HepG2 (cell line): Measurements from ENCODE around the gene TRIM31. TPM values are rescaled to one million over a fixed set of nuclear protein-coding genes. Genes with fewer than 3 reads are reported as not detected.

Experiments used
- DPF2 ChIP-seq: sonication (generic); formaldehyde crosslinking; IDR thresholded peaks from 2 replicates; pipeline ENCODE4 v1.4.0; 2020; ENCODE audit warnings: mild to moderate bottlenecking, low read depth, missing genetic modification reagents, borderline replicate concordance
- ELF1 ChIP-seq: sonication (generic); formaldehyde crosslinking; IDR thresholded peaks from 2 replicates; pipeline ENCODE4 v1.4.0; 2020; ENCODE audit warnings: missing genetic modification reagents
- FLYWCH1 ChIP-seq: sonication (generic); formaldehyde crosslinking; IDR thresholded peaks from 2 replicates; pipeline ENCODE4 v1.8.1; 2023; ENCODE audit warnings: mild to moderate bottlenecking, missing genetic modification reagents
- HBP1 ChIP-seq: IDR thresholded peaks from 2 replicates; pipeline ENCODE4 v1.6.1; 2016; ENCODE audit warnings: low read depth, control low read depth
- MED1 ChIP-seq: sonication (generic); formaldehyde crosslinking; IDR thresholded peaks from 2 replicates; pipeline ENCODE4 v1.4.0; 2020; ENCODE audit warnings: missing genetic modification reagents
- SMAD3 ChIP-seq: sonication (generic); formaldehyde crosslinking; IDR thresholded peaks from 2 replicates; pipeline ENCODE4 v1.4.0; 2020; ENCODE audit warnings: missing genetic modification reagents
- SP2 ChIP-seq: sonication (generic); formaldehyde crosslinking; IDR thresholded peaks from 2 replicates; pipeline ENCODE4 v1.5.1; 2020; ENCODE audit warnings: mild to moderate bottlenecking, missing genetic modification reagents
- THAP9 ChIP-seq: sonication (generic); formaldehyde crosslinking; IDR thresholded peaks from 2 replicates; pipeline ENCODE4; 2020; ENCODE audit warnings: missing genetic modification reagents, mild to moderate bottlenecking, borderline replicate concordance
- ZBTB2 ChIP-seq: sonication (generic); formaldehyde crosslinking; IDR thresholded peaks from 2 replicates; pipeline ENCODE4 v1.8.0; 2022; ENCODE audit warnings: low read depth, missing genetic modification reagents
- ZNF280B ChIP-seq: sonication (generic); formaldehyde crosslinking; IDR thresholded peaks from 2 replicates; pipeline ENCODE4 v1.5.0; 2020; ENCODE audit warnings: missing genetic modification reagents, mild to moderate bottlenecking, borderline replicate concordance
- ZNF292 ChIP-seq: sonication (generic); formaldehyde crosslinking; IDR thresholded peaks from 2 replicates; pipeline ENCODE4 v1.8.1; 2022; ENCODE audit warnings: mild to moderate bottlenecking, low read depth, missing genetic modification reagents, borderline replicate concordance
- ZNF329 ChIP-seq: sonication (generic); formaldehyde crosslinking; IDR thresholded peaks from 2 replicates; pipeline ENCODE4 v1.9.0; 2021; ENCODE audit warnings: low read depth, mild to moderate bottlenecking, missing genetic modification reagents
- ZNF383 ChIP-seq: sonication (generic); formaldehyde crosslinking; IDR thresholded peaks from 2 replicates; pipeline ENCODE4 v1.4.0; 2020; ENCODE audit warnings: missing genetic modification reagents, mild to moderate bottlenecking, borderline replicate concordance
- ZNF891 ChIP-seq: sonication (generic); formaldehyde crosslinking; IDR thresholded peaks from 2 replicates; pipeline ENCODE4 v1.5.0; 2020; ENCODE audit warnings: mild to moderate bottlenecking, missing genetic modification reagents
- polyA plus RNA-seq, 8 experiments: library from polyadenylated mRNA; depleted of rRNA in 3 of 8; stranded (reverse) in 7 of 8; unstranded in 1 of 8; fragments of >200 nt; fragmentation: Illumina TruSeq in 4 of 8; extraction: Trizol in 4 of 8; gene quantifications; 2 replicates each; pipeline versions ENCODE4 v1.2.1 to v1.2.3, GENCODE V29; 2011 to 2016; ENCODE audit warnings: low read depth in 4 of 8, missing spikeins in 1 of 8, mixed read lengths in 1 of 8; ENCODE audit not compliant: insufficient read depth in 1 of 8
- total RNA-seq, 5 experiments: library from RNA; depleted of rRNA; stranded (reverse); fragments of >200 nt; fragmentation: Illumina TruSeq; extraction: Trizol; gene quantifications; 2 replicates each; pipeline ENCODE4 v1.2.3, GENCODE V29; 2016; ENCODE audit warnings: low read depth in 1 of 5
- TF ChIP-seq, protein P1 (sequence below): sonication (generic); formaldehyde crosslinking; IDR thresholded peaks from 2 replicates; pipeline ENCODE4 v1.4.0; 2020; ENCODE audit warnings: mild to moderate bottlenecking, missing genetic modification reagents
- TF ChIP-seq, protein P2 (sequence below): IDR thresholded peaks from 2 replicates; pipeline ENCODE4 v1.6.1; 2016
- TF ChIP-seq, protein P3 (sequence below): sonication (generic); formaldehyde crosslinking; IDR thresholded peaks from 2 replicates; pipeline ENCODE4 v1.9.0; 2022; ENCODE audit warnings: missing genetic modification reagents, mild to moderate bottlenecking, borderline replicate concordance

TRIM31 gene
- total and polyA plus RNA-seq, 2 of the 13 experiments (the other 11 are each of a cell fraction or from before 2014, with no cell fraction given): 0.13 to 0.51 TPM

DNA sequence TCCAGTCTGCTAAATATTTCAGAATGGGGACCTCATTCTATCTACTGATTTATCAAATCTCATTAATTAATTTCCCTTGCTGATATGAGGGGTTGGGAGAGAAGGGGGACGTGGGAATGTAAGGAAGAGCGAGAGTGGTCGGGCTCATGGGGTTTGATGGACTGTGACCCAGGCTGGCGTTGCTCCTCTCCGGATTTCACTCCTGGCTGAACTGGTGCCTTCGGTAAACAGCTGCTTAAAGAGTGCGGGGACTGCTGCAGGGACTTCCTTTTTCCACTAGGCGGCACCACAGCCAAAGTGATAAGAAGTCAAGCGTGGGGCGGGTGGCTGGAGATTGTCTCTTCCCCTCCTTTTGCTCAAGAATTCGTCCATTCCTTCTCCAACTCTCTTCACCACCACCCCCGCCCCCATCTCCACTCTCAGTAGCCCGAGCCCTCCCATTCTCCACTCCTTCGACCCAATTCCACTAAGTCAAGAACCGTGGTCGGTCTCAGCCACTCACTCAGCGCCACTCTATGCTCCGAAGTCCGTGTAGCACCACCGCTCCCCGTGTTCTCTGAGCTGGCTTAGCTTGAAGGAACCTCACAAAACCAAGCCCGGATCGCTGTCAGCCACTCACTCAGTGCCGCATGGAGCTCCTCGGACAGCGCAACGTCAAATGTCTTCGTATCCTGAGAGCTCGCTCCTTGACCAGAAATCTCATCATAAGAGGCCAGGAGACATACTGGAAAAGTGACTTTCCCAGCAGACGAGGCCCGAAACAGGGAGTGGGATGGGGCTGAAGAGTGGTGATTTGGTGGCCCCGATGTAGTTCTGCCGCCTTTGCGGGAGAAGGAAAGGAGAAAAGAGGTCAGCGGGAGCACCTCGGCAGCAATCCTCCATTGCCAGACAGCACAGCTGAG lies 9.7 kb downstream of the TRIM31 start (continued):
- TF ChIP-seq ELF1 (peak; percentile 26; the same call in 1 of the 2 replicates), DPF2 (no peak; the same call in 1 of the 2 replicates), ZNF292 (CRISPR knock-in tag) (0 out of 2 replicates have a peak, but pooled peaks have one; percentile 25), ZNF383 (no peak), SP2 (CRISPR knock-in tag) (no peak), FLYWCH1 (CRISPR knock-in tag) (no peak), ZNF891 (peak; percentile 70; the same call in 1 of the 2 replicates), HBP1 (CRISPR knock-in tag) (no peak), ZNF329 (CRISPR knock-in tag) (peak; percentile 85), ZNF280B (CRISPR knock-in tag) (0 out of 2 replicates have a peak, but pooled peaks have one; percentile 7), SMAD3 (CRISPR knock-in tag) (peak; percentile 66; the same call in 1 of the 2 replicates), THAP9 (CRISPR knock-in tag) (peak; percentile 56), MED1 (CRISPR knock-in tag) (peak; percentile 78), ZBTB2 (CRISPR knock-in tag) (no peak)
- TF ChIP-seq, protein P1, sequence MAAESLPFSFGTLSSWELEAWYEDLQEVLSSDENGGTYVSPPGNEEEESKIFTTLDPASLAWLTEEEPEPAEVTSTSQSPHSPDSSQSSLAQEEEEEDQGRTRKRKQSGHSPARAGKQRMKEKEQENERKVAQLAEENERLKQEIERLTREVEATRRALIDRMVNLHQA (CRISPR knock-in tag): no peak
- TF ChIP-seq, protein P2, sequence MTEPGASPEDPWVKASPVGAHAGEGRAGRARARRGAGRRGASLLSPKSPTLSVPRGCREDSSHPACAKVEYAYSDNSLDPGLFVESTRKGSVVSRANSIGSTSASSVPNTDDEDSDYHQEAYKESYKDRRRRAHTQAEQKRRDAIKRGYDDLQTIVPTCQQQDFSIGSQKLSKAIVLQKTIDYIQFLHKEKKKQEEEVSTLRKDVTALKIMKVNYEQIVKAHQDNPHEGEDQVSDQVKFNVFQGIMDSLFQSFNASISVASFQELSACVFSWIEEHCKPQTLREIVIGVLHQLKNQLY (CRISPR knock-in tag): 0 out of 2 replicates have a peak, but pooled peaks have one; percentile 40
- TF ChIP-seq, protein P3, sequence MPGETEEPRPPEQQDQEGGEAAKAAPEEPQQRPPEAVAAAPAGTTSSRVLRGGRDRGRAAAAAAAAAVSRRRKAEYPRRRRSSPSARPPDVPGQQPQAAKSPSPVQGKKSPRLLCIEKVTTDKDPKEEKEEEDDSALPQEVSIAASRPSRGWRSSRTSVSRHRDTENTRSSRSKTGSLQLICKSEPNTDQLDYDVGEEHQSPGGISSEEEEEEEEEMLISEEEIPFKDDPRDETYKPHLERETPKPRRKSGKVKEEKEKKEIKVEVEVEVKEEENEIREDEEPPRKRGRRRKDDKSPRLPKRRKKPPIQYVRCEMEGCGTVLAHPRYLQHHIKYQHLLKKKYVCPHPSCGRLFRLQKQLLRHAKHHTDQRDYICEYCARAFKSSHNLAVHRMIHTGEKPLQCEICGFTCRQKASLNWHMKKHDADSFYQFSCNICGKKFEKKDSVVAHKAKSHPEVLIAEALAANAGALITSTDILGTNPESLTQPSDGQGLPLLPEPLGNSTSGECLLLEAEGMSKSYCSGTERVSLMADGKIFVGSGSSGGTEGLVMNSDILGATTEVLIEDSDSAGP (CRISPR knock-in tag): peak; percentile 63; the same call in 1 of the 2 replicates
